GM12878 (cell line): ENCODE data around the gene PRRT3. TPM values are rescaled to one million over a fixed set of nuclear protein-coding genes. Genes with fewer than 3 reads are reported as not detected.

Source experiments
- ATAC-seq: fragments of 200-7000 bp; cut with Tn5 transposase; 3 replicates; pipeline ENCODE4 v1.9.1; 2020; ENCODE audit warnings: mild to moderate bottlenecking, moderate library complexity
- BruUV-seq: library from RNA; stranded (reverse); fragments of 400-500 nt; replicated peaks from 2 replicates; lab custom pipeline; 2021; lab: Mats Ljungman, UMichigan
- CTCF ChIA-PET: fragments of 300-600 bp; sonication (Branson Sonifier 250); formaldehyde crosslinking; extraction: SDS; loops from one replicate; lab custom pipeline; 2021; ENCODE audit warnings: inconsistent platforms; lab: Yijun Ruan, JAX
- POLR2A ChIA-PET: fragments of 350-600 bp; formaldehyde crosslinking; extraction: SDS; loops from one replicate; lab custom pipeline; 2021; ENCODE audit warnings: inconsistent platforms; lab: Charles Lee
- RAD21 ChIA-PET: fragments of 300-600 bp; sonication (Branson Sonifier 250); formaldehyde crosslinking; loops from one replicate; lab custom pipeline; 2023; ENCODE audit warnings: antibody characterized with exemption; ENCODE audit not compliant: unreplicated experiment; lab: Charles Lee
- SMC1A ChIA-PET: fragments of 300-600 bp; sonication (Branson Sonifier 250); formaldehyde crosslinking; loops from one replicate; lab custom pipeline; 2023; ENCODE audit not compliant: unreplicated experiment, uncharacterized antibody; lab: Charles Lee
- DNase-seq: peaks from one replicate; pipeline ENCODE4 v3.0.0-alpha.2; 2011; ENCODE audit warnings: low read depth, low spot score
- FAIRE-seq: peaks from 3 replicates; lab custom pipeline; 2011; peaks lifted over from hg19 to GRCh38; lab: Jason Lieb, UNC
- H2AFZ ChIP-seq: 2 replicates; pipeline ENCODE4 v1.6.0; 2011; ENCODE audit warnings: low read depth, low read length, control low read depth; ENCODE audit not compliant: control insufficient read depth
- H3K27ac ChIP-seq: 2 replicates; pipeline ENCODE4 v1.5.1; 2011; ENCODE audit warnings: control low read depth; ENCODE audit not compliant: control insufficient read depth, insufficient read depth
- H3K27me3 ChIP-seq, 2 experiments: replicated peaks in 1 of 2; 2 replicates each; pipeline versions ENCODE4 v1.6.0 to v1.6.1; 2011; ENCODE audit warnings: low read length in 1 of 2; ENCODE audit not compliant: control insufficient read depth in 2 of 2, insufficient read depth in 2 of 2
- H3K36me3 ChIP-seq, 2 experiments: 2 replicates each; pipeline ENCODE4 v1.5.1; 2011; ENCODE audit warnings: low read length in 1 of 2; ENCODE audit not compliant: control insufficient read depth in 2 of 2, insufficient read depth in 2 of 2
- H3K4me1 ChIP-seq: 2 replicates; pipeline ENCODE4 v1.6.1; 2011; ENCODE audit warnings: mild to moderate bottlenecking, low read length, moderate library complexity, mixed read lengths; ENCODE audit not compliant: control insufficient read depth, insufficient read depth
- H3K4me2 ChIP-seq: 2 replicates; pipeline ENCODE4 v1.6.0; 2011; ENCODE audit warnings: control low read depth; ENCODE audit not compliant: control insufficient read depth, insufficient read depth
- H3K4me3 ChIP-seq: fragments of 200-600 bp; sonication (generic); 2 replicates; pipeline ENCODE4 v1.5.1; 2016
- H3K79me2 ChIP-seq: 2 replicates; pipeline ENCODE4 v1.6.0; 2011; ENCODE audit warnings: low read length; ENCODE audit not compliant: control insufficient read depth, insufficient read depth
- H3K9ac ChIP-seq: 2 replicates; pipeline ENCODE4 v1.8.0; 2011; ENCODE audit warnings: low read length, control low read depth, mixed read lengths; ENCODE audit not compliant: control insufficient read depth, insufficient read depth
- H3K9me3 ChIP-seq: replicated peaks from 3 replicates; pipeline ENCODE4 v1.5.1; 2011; ENCODE audit warnings: mild to moderate bottlenecking, low read length; ENCODE audit not compliant: control insufficient read depth, insufficient read depth
- H4K20me1 ChIP-seq: 2 replicates; pipeline ENCODE4 v1.6.0; 2011; ENCODE audit not compliant: control insufficient read depth, insufficient read depth
- CHD2 ChIP-seq: IDR thresholded peaks from 2 replicates; pipeline ENCODE4 v1.6.1; 2011; ENCODE audit warnings: low read depth, low read length, improper control_type of control experiment, borderline replicate concordance
- KDM1A ChIP-seq: fragments of 200-600 bp; sonication (generic); IDR thresholded peaks from 2 replicates; pipeline ENCODE4 v1.6.1; 2016; ENCODE audit warnings: borderline replicate concordance
- MEF2B ChIP-seq: fragments of 450-650 bp; IDR thresholded peaks from 2 replicates; pipeline ENCODE4 v1.6.1; 2018; ENCODE audit warnings: mild to moderate bottlenecking, moderate library complexity; ENCODE audit not compliant: partially characterized antibody, poor library complexity, severe bottlenecking
- RUNX3 ChIP-seq: IDR thresholded peaks from 2 replicates; pipeline ENCODE4 v1.6.1; 2012; ENCODE audit warnings: low read length, inconsistent platforms
- WGBS: methylation state at CpG from one replicate; pipeline ENCODE4 v1.1.6; 2016; ENCODE audit warnings: low lambda C conversion rate; ENCODE audit not compliant: insufficient replicate concordance, insufficient coverage; ENCODE audit errors: missing lambda C conversion rate; 5-methylcytosine and 5-hydroxymethylcytosine counted together
- in situ Hi-C: fragments of 300-500 bp; cut with MboI; formaldehyde crosslinking; loops from 9 replicates; pipeline ENCODE4 v1.14.3; 2018; ENCODE audit warnings: mixed read lengths
- intact Hi-C: fragments of 100-400 bp; cut with micrococcal nuclease; formaldehyde crosslinking; loops from one replicate; pipeline ENCODE4 v1.14.2; 2022; ENCODE audit not compliant: unreplicated experiment
- polyA plus RNA-seq, 11 experiments: library from polyadenylated mRNA; depleted of rRNA in 4 of 11; unstranded in 6 of 11; stranded (reverse) in 5 of 11; fragments of >200 nt; fragmentation: Nextera tagmentation in 4 of 11; fragmentation: Illumina TruSeq in 1 of 11; extraction: Ambion mirVana in 4 of 11; extraction: Trizol in 1 of 11; gene quantifications; 1 replicate in 1 of 11; 2 replicates in 10 of 11; pipeline versions ENCODE4 v1.2.1 to v1.2.3, GENCODE V29; 2011 to 2016; ENCODE audit warnings: inconsistent platforms in 2 of 11, missing spikeins in 2 of 11, low read depth in 1 of 11
- total RNA-seq, 4 experiments: library from RNA; depleted of rRNA in 3 of 4; stranded (reverse); fragments of >200 nt in 3 of 4; fragmentation: Illumina TruSeq in 1 of 4; extraction: Trizol in 1 of 4; gene quantifications; 2 replicates each; pipeline versions ENCODE4 v1.2.1 to v1.2.3, GENCODE V29; 2013 to 2021
- TF ChIP-seq, protein P1 (sequence below): fragments of 450-650 bp; conservative IDR thresholded peaks from 2 replicates; pipeline ENCODE4 v1.6.1; 2017; ENCODE audit warnings: mild to moderate bottlenecking, moderate library complexity
- TF ChIP-seq, protein P2 (sequence below): fragments of 450-650 bp; formaldehyde crosslinking; IDR thresholded peaks from 2 replicates; pipeline ENCODE4 v1.4.0; 2020; ENCODE audit warnings: mild to moderate bottlenecking, moderate library complexity
- TF ChIP-seq, protein P3 (sequence below): fragments of 450-650 bp; IDR thresholded peaks from 2 replicates; pipeline ENCODE4 v1.6.1; 2016; ENCODE audit warnings: mild to moderate bottlenecking

The PRRT3 gene
- total and polyA plus RNA-seq, 10 of the 15 experiments (the other 5 are each of a cell fraction or from before 2014, with no cell fraction given), result 0.53 to 18.0 (median 7.1) TPM

DNA sequence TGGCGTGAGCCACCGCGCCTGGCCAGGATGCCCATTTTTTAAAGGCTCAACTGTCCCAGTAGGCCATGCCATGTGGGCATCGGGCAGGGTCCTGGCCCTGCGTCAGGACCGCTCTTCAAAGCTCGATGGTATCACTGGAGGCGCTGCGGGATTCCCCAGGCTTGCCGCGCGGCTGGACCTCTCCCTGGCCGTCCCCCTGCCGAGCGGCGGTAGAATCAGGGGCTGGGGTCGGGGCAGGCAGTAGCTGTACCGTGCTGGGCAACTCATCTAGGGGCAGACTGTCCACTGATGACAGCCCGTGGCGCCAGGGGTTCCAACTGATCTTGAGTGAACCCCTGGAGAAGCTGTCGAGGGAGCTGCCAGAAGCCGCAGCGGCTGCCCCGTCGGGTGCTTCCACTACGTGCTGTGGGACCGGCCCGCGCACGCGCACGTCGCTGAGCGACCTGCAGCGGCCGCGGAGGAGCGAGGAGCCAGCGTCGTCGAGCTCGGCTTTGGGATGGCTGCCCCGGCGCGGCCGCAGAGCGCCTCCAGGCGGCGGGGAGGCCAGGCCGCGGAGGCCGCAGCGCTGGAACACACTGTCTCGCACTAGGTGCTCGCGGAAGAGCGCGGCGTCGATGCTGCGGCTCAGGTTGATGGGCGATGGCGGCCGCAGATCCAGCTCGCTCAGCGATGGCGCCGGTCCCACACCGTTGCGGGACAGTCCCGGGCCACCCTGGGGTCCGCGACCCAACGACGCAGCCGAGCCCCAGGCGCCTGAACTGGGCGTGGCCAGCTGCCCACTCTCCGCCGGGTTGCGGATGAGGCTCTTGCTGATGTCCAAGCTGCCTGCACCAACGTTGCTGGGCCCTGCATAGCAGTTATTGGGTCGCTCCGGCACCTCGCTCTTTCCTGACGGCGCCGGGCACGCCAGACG, 5.8 kb downstream of the PRRT3 start:
- BruUV-seq, result no TSS peak
- CTCF ChIA-PET, result no interaction called here
- Histone ChIP-seq H3K27me3 (no peaks in the 10 kb centered on the region), H3K36me3 (peaks cover 0 to 6% of the 10 kb centered on the region in 2 experiments; a peak in 2 of 4 replicates), H2AFZ (no peak overlapping the region), H3K79me2 (no peaks in the 10 kb centered on the region)
- WGBS, result 96% methylated on average over 69 of the region's 90 CpGs
- POLR2A ChIA-PET, result no interaction called here
- TF ChIP-seq MEF2B (no peak), KDM1A (no peak), RUNX3 (no peak), CHD2 (no peak)
- TF ChIP-seq, protein P1, sequence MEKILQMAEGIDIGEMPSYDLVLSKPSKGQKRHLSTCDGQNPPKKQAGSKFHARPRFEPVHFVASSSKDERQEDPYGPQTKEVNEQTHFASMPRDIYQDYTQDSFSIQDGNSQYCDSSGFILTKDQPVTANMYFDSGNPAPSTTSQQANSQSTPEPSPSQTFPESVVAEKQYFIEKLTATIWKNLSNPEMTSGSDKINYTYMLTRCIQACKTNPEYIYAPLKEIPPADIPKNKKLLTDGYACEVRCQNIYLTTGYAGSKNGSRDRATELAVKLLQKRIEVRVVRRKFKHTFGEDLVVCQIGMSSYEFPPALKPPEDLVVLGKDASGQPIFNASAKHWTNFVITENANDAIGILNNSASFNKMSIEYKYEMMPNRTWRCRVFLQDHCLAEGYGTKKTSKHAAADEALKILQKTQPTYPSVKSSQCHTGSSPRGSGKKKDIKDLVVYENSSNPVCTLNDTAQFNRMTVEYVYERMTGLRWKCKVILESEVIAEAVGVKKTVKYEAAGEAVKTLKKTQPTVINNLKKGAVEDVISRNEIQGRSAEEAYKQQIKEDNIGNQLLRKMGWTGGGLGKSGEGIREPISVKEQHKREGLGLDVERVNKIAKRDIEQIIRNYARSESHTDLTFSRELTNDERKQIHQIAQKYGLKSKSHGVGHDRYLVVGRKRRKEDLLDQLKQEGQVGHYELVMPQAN, result no peak
- TF ChIP-seq, protein P2, sequence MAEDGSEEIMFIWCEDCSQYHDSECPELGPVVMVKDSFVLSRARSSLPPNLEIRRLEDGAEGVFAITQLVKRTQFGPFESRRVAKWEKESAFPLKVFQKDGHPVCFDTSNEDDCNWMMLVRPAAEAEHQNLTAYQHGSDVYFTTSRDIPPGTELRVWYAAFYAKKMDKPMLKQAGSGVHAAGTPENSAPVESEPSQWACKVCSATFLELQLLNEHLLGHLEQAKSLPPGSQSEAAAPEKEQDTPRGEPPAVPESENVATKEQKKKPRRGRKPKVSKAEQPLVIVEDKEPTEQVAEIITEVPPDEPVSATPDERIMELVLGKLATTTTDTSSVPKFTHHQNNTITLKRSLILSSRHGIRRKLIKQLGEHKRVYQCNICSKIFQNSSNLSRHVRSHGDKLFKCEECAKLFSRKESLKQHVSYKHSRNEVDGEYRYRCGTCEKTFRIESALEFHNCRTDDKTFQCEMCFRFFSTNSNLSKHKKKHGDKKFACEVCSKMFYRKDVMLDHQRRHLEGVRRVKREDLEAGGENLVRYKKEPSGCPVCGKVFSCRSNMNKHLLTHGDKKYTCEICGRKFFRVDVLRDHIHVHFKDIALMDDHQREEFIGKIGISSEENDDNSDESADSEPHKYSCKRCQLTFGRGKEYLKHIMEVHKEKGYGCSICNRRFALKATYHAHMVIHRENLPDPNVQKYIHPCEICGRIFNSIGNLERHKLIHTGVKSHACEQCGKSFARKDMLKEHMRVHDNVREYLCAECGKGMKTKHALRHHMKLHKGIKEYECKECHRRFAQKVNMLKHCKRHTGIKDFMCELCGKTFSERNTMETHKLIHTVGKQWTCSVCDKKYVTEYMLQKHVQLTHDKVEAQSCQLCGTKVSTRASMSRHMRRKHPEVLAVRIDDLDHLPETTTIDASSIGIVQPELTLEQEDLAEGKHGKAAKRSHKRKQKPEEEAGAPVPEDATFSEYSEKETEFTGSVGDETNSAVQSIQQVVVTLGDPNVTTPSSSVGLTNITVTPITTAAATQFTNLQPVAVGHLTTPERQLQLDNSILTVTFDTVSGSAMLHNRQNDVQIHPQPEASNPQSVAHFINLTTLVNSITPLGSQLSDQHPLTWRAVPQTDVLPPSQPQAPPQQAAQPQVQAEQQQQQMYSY (CRISPR knock-in tag), result no peak
- TF ChIP-seq, protein P3, sequence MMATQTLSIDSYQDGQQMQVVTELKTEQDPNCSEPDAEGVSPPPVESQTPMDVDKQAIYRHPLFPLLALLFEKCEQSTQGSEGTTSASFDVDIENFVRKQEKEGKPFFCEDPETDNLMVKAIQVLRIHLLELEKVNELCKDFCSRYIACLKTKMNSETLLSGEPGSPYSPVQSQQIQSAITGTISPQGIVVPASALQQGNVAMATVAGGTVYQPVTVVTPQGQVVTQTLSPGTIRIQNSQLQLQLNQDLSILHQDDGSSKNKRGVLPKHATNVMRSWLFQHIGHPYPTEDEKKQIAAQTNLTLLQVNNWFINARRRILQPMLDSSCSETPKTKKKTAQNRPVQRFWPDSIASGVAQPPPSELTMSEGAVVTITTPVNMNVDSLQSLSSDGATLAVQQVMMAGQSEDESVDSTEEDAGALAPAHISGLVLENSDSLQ, result no peak
- TF ChIP-seq, all 136 proteins: peak for 0
- ChIA-PET SMC1A (no interaction called here), RAD21 (no interaction called here)
- no peak overlapping the region for H3K27ac ChIP-seq
- no peak overlapping the region for H3K4me2 ChIP-seq
- in situ Hi-C loops, result no loop called here
- intact Hi-C loops, result no loop called here
- H4K20me1 ChIP-seq, result no peaks in the 10 kb centered on the region
- peaks cover 1% of the 10 kb centered on the region; the same call in 1 of the 2 replicates for H3K4me1 ChIP-seq
- no peak overlapping the region for H3K9ac ChIP-seq
- FAIRE-seq, result no peak
- ATAC-seq, result no peak
- H3K4me3 ChIP-seq, result no peak overlapping the region
- H3K9me3 ChIP-seq, result no peaks in the 10 kb centered on the region
- no peak for DNase-seq
